NCI-H510A (cell line): ENCODE data around the gene INPP5A.
"Not testable (repeated sequence)": the region's sequence is repeated elsewhere in the genome, so short reads cannot be mapped to it uniquely, and the experiment has no call there.

Experiments
- DNase-seq: peaks from one replicate; lab custom pipeline; 2025; lab: John Stamatoyannopoulos, UW

Gene INPP5A

DNA sequence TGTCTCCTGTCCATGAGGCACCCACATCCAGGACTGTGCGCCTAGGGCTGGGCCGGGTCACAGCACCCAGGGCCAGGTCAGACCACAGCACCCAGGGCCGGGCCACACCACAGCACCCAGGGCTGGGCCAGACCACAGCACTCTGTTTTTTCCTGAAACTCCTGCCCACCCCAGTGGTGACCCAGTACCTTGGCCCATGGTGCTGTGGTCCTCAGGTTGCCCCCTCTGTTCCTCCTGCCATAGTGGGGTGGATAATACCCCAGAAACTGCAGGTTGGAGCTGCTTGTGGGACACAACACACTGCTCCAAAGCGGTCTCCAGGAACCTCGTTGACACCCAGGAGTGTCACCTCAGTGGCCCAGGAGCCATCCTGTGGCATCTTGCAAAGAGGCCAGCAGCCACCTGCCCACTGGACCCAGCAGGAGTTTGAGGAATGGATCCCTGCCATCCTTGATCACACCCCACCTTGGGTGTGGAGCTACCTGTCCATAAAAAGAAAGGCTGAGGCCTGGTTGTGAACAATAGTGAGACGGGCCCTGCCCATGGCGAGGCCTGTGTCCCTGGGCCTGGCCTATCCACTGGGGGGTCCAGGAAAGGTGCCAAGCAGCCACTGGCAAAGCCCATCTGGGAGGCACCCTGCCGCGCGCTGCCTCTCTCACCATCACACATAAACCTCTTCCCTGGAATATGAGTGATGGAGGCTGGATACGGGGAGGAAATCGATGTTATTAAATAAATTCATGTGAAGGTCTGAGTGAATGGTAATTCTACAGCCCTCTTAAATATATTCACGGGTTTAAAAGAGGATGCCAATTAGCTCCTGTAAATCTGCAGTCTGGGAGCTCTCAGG lies 159.4 kb downstream of the INPP5A start:
- DNase-seq: no peak

DNA sequence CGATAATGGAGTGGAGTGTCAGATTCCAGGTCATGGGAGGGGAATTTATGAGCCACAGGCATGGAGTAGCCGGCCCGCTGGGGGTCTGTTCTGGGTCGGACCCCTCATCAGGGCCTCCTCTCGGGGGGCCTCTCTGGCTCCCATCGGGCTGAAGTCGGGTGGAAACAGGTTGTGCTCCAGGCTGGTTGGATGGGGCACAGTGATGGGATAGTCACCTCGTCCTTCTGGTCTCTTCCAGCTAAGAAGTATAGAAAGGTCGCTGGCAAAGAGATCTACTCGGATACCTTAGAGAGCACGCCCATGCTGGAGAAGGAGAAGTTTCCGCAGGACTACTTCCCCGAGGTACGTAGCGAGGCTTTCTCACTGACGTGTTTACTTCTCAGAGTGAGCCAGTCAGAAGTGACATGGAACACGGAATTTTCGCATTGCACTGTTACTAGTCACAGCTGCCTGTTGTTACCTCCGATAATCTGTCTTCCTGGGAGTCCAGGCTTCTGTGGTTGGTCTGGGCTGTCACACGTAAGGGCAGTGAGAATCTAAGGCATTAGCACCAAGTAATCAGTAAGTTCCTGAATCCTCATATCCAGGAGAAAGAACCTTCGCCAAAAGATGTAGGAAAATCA lies 160.1 kb downstream of the INPP5A start:
- no peak for DNase-seq

DNA sequence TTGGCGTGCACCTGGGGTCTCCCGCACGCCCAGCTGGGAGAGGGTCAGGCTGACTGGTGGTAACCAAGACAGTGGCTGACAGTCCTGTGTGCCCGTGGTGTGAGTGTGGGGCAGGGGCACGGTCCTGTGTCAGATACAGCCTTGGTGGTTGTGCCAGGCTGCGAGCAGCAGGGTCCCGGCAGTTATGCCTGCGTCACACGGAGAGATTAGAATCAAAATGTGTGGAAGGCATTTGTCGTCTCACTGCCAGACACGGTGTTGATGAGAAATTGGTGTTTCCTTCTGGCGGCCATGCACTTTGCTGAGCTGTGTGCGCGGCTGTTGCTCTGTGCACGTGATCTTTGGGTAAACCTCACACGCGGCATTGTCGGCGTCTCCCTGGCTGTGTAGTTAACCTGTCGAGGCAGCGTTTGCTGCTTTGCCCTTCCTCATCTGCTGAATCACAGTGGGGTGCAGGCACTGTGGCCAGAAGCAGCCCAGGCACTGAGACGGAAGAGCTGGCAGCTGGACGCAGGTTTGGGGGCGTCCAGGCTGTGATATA lies 160.7 kb downstream of the INPP5A start:
- DNase-seq: no peak

DNA sequence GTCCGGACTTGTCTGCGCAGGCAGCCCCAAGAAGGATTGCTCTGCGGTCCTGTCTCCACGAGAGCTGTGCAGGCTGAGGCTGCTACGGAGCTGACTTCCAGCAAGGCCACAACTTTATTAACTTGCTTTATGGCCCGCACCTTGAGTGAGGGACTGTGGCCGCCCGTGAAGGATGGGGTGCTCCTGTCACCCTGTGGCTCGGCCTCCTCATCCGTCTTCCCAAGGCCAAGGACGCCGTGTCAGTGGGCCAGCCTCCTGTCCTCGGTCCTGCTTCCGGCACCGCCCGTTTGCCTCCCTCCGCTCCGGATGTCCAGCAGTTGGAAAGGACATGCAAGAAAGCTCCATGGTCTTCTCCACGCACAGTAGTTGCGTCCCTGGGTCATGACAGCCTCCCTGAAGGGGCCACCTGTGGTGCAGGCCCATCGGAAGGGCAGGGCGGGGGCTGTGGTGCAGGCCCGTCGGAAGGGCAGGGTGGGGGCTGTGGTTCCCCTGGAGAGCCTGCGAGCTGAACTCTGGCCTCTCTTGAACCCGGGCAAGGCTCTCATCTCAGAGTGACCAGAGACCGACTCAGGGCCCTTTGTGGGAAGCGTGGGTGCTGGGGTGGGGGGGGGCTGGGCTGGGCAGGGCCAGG lies 161.3 kb downstream of the INPP5A start:
- no peak for DNase-seq

DNA sequence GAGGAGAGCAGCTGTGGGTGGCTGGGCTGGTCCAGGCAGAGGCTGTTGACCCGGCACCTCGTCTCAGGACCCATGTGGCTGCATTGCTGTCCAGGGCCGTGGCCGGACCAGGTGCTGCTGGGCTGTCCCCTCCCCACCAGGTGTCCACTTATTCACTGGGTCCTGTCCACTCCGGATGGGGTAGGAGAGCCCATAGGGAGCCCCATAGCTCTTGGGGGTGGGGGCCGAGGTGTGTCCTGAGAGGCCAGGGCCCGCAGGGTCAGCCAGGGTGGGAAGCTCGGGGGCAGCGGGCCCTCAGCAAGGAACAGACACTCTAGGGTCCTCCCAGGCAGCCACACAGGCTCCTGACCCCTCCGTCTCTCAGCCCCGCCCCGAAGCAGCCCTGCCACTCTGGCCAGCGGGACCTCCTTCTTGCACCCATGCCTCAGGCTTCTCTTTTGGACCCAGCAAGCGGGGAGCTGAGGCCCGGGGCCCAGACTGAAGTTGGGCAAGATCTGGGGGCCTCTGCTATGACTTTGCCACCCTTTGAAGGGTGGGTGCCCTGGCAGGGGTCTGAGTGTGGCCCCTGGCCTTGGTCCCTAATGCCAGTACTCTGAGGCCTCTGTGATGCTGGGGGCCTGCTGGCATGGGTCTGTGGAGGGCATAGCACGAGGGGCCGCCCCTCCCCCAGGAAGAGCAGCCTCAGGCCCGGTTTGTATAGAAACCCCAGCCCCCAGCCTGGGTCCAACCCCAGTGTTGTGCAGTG lies 162.0 kb downstream of the INPP5A start:
- no peak for DNase-seq

DNA sequence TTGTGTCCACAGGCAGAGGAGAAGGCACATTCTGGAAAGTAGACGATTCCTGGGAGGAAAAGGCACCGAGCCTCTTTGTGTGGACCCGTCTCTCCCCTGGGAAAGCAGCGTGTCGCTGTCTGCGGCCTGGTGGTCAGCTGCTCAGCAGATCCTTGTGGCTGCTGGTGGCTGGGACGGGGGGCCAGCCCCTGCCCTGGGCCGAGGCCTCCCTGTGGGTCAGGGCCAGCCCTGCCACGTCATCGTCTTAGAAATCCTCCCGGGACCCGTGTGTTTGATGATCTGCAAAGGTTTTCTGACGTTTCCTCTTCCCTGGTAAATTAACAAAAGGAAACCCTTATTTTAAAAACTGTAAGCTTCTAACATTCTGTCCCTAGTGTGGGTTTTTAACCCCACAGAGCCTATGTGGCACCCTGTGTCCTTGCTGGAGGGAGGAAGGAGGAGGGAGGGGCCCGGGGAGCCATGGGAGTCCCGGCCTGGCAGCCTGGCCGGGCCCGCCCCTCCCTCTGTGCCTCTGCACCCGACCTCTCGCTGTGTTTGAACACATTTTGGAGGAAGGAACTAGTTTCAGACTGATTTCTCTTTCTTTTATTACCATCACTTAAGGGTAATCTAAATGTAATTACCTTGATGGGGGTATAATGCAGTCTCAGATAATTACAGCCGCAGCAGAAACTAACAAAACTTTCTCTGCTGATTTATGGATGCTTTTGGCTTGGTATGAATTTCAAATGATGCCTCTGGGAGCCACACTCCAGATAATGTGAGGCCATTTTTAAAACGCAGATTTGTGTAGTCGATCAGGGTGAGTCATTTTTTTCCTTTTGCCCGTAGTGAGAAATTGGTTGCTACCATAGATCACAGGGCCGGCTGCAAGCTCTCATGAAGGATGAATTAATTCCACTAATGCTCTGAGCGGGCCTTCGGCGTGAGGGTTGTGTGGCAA lies 162.8 kb downstream of the INPP5A start:
- no peak for DNase-seq

DNA sequence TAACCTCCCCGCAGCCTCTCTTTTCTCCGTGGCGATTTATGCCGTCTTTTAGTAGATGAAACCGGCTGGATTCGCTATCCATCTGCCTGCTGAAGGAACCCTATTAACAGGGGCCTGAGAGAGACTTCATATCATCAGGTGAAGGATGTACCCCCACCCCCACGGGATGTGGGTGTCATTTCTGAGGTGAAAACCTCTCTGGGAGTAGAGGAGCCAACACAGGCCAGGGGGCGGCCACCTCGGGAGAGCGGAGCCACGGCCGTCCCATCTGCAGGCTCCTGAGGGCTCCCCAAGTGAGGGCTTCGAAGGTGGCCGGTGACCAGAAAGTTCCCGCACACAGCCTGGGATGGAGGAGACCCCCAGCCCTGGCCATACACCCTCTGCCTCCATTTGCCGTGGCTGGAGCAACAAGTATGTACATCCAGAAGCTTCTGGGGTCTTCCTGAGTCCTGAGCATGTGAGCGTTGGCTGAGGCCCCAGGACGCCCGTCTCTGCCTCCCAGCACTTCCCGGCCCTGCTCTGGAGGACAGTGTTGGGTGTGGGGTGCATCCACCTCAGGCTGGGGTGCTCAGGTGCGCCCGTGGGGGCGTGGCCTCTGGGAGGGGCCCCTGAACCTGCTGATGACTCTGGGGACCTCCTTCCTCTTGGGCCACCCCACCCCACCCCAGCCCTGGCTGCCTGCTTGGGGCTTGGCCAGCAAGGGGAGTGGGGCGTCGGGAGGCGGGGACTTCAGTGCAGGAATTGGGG lies 163.7 kb downstream of the INPP5A start:
- no peak for DNase-seq

DNA sequence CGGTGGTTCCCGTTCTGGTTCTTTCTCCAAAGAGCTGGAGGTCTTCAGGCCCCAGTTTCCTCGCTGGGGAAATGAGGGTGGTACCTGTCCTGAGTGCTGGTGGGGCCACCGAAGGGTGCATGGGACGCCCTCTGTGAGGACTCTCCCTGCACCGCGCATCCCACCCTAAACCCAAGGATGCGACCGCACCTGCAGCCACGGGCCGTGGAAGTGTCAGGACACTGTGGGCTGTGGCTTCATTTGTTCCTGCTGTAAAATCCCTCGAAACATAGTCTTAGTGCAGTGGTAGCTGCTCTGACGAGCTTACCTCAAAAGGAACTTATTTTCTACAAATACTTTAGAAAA lies 164.2 kb downstream of the INPP5A start:
- no peak for DNase-seq

DNA sequence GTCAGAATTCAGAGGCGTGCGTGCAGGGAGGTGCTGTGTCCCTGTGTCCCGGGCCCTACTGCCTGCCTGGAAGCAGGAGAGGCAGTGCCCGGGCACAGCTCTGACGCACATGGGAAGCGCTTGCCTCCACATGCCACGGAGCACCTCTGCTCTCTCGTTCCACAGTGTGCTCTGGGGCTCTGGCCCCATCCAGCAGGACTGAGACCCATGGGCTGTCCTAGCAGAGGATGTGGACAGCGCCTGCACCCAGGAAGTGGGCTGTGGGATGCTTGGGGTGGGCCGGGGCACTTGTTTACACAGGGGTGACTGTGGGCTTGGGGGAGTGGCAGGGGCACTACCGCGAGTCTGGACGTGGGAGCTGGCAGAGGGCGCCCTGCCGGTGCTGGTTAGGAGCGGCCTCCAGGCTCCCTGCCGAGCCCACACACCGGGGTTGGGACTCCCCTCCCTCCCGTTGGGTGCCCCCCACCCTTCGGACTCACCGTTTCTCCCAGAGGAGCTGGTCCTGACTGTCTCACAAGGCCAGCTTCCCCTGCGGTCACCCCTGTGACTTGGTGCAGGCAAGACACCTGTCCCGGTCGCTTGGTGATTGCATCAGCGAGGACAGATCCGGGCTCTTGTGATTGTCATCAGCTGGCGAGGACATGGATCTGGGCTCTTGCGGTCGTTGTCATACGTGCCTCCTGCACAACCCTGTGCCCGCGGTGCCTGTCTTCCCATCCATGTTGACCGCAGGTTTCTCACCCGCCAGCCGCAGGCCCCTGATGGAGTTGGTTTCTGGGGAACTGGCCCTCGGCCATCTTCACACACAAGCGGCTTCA lies 165.2 kb downstream of the INPP5A start:
- DNase-seq: no peak

DNA sequence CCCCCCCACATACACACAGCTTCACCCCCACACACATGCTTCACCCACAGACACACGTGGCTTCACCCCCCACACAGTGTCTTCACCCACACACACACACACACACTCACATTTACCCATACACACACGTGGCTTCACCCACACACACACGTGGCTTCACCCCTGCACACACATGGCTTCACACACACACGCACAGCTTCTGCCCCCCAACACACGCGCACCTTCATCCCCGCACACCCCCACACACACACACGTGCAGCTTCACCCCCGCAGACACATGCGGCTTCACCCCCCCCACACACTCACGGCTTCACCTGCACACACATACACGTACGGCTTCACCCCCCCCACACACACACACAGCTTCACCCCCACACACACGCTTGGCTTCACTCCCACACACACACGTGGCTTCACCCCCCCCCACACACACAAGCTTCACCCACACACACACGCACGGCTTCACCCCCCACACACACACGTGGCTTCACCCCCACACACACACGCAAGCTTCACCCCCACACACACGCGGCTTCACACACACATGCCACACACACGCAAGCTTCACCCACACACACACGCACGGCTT lies 165.9 kb downstream of the INPP5A start:
- DNase-seq: no peak

DNA sequence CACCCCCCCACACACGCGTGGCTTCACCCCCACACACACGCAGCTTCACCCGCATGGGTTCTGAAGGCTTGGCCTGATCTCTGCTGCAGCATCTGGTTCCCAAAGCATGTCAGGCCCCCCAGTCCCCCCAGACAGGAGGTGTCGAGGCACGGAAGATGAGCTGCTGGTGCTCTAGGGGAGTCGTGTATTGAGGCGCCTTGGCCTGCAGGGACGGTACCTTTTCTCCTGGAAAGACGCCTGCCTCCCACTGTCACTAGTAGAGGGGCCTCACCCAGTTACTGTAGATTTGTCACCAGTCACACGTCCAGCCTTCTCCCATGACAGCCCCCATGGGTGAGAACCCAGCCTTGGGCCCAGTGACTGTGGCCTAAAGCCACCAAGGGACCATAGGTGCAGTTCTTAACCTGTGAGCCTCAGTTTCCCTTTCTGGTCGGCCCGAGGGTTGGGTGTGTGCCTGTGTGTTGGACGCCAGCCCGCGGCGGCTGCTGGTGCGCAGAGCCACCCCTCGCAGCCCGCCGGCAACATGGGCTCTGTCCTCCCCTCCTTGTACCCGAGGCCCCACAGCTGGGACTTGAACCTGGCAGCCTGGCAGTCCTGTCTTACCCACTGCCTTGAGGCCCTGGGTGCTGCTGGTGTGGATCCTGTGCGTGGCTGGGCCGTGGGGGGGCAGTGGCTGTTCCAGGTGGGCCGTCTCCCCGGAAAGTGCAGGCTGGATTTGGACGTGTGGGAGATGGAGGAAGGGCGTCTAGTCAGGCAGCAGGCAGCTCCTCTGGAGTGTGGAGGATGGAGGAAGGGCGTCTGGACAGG lies 166.6 kb downstream of the INPP5A start:
- no peak for DNase-seq

DNA sequence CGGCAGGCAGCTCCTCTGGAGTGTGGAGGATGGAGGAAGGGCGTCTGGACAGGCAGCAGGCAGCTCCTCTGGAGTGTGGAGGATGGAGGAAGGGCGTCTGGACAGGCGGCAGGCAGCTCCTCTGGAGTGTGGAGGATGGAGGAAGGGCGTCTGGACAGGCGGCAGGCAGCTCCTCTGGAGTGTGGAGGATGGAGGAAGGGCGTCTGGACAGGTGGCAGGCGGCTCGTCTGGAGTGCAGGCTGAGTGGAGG lies 167.2 kb downstream of the INPP5A start:
- DNase-seq: not testable (repeated sequence)

DNA sequence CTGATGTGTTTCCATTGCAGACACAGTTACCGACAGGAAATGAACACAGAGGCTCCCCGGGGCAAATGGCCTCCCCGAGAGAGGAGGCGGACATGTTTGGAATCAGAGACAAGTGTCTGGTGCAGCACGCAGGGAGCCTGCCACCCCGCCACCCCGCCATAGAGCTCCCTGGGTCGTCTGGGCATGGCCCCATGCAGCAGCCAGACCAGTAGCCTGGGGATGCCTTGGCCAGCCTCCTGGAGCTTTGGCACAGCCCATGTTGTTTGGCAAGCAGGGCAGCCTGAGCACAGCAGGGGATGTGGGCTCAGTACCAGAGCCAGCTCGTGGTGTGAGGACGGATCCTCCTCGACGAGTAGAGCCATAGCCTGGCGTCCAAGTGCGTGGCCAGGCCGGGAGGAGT lies 167.6 kb downstream of the INPP5A start:
- no peak for DNase-seq

DNA sequence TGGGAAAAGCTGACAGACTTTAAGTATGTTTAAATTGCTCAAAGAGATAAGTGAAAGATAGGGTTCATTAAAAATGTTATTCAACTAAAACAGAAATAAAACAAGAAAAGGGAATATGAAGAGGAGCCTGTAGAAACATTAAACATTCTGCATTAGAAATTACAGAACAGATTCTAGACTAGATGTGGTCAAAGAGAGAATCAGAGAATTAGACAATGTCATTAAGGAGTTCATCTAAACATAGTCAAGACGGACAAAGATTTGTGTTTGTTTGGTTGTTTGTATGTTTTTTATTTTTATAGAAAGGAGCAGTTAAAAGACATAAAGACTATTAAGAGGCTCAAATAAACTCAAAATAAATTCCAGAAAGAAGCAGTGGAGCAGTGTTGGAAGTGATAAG lies 168.4 kb downstream of the INPP5A start:
- DNase-seq: no peak

DNA sequence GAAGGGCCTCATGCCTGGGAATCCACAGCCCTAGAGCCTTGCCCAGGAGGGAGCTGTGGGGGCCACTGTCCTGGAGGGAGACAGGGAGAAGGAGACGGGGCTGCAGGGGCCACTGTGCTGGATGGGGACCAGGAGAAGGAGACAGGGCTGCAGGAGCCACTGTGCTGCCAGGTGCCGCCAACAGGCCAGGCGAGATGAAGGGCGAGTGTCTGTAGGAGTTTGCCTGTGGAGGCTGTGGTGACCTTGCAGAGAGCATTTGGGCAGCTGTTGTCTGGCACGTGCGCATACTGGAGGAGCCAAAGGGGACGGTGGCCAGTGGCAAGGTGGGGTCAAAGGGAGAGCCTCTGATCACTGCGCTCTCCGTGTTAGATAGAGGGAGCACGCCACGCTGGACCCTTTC lies 169.1 kb downstream of the INPP5A start:
- DNase-seq: no peak

DNA sequence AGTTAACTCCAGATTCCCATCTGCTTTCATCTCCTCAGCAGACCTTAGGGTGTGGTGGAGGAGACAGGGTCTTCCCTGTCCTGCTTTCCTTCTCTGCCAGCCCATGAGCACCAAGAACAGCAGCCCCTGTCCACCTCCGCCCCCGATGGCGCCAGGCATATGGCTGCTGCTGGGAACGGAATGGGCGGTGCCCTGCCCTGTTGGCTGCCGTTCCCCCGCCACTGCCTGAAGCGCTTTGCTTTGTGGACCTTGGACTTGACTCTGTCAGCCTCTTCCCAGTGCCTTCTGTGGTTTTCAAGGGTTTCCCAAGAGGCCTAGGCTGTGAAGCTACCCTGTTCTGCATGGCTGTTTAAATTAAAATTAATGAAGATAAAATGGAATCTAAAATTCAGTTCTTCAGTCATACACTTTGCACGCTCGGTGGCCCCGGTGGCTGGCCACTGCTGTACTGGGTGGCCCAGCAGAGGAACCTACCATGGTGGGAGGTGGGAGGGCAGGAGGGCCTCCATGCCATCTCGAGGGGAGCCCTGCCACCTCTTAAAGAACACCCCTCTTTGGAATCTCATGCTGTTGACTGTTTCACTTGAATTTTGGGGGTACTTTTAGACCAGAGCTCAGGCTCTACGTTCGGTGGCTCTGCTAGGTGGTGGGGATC lies 169.7 kb downstream of the INPP5A start:
- no peak for DNase-seq

DNA sequence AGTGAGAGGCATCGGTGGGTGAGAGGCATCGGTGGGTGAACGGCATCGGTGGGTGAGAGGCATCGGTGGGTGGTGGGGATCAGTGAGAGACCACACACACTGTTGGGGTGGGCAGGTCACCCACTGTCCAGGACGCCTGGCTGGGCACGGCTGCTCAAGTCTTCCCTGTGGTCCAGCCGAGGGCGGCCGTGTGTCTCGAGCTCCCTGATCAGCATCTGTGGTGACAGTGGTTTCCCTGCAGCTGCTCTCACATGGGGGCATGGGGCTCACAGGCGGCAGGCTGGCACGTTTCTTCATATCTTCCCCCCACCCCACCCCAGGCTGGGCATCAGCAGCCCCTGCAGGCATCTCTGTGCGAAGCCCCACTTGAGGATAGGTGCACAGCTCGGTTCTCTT lies 170.2 kb downstream of the INPP5A start:
- DNase-seq: no peak

DNA sequence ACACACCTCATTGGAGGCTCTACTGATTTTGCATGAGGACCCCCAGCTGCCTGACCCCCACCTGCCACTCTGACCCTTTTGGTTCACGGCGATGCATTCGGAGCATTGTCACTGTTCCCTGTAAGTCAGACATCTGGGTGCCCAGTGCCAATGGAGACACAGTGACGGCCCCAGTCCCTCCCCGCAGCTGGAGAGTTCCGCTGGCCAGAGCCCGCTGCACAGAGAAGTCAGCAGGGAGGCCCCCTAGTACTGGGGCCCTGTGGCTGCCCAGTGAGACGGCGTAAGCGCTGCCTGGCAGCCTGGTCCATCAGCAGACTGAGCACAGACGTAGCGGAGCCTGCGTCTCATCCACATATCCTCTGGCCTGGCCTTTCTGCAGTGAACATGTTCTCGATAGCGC lies 170.9 kb downstream of the INPP5A start:
- DNase-seq: no peak
